Osteoblast (primary cell): ENCODE measurements around the gene SFI1. TPM values are rescaled to one million over a fixed set of nuclear protein-coding genes. Genes with fewer than 3 reads are reported as not detected.

ENCODE experiments used
- DNase-seq: peaks from one replicate; pipeline ENCODE4 v3.0.0; 2011; ENCODE audit warnings: low spot score, mixed read lengths; ENCODE audit not compliant: insufficient read length; ENCODE audit errors: missing footprints
- H2AFZ ChIP-seq: 2 replicates; pipeline ENCODE4 v1.6.0; 2011; ENCODE audit warnings: mild to moderate bottlenecking, low read length
- H3K27ac ChIP-seq: 2 replicates; pipeline ENCODE4 v1.5.1; 2011; ENCODE audit warnings: mild to moderate bottlenecking, low read depth, low read length, moderate library complexity
- H3K27me3 ChIP-seq: 2 replicates; pipeline ENCODE4 v1.6.0; 2012; ENCODE audit warnings: mild to moderate bottlenecking, control low read depth, inconsistent platforms, low read length, moderate library complexity; ENCODE audit not compliant: insufficient read depth
- H3K36me3 ChIP-seq: 2 replicates; pipeline ENCODE4 v1.5.1; 2011; ENCODE audit warnings: mild to moderate bottlenecking, low read length, control low read depth, moderate library complexity; ENCODE audit not compliant: insufficient read depth
- H3K4me1 ChIP-seq: 2 replicates; pipeline ENCODE4 v1.5.1; 2011; ENCODE audit warnings: mild to moderate bottlenecking, low read length, control low read depth, moderate library complexity; ENCODE audit not compliant: insufficient read depth
- H3K4me2 ChIP-seq: 2 replicates; pipeline ENCODE4 v1.6.0; 2011; ENCODE audit warnings: mild to moderate bottlenecking, low read length; ENCODE audit not compliant: insufficient read depth
- H3K4me3 ChIP-seq: fragments of 200-600 bp; sonication (generic); 3 replicates; pipeline ENCODE4 v1.5.1; 2012; ENCODE audit warnings: mild to moderate bottlenecking, low read length, inconsistent platforms; ENCODE audit not compliant: insufficient read depth
- H3K79me2 ChIP-seq: 2 replicates; pipeline ENCODE4 v1.6.0; 2012; ENCODE audit warnings: mild to moderate bottlenecking, low read length, control low read depth, inconsistent platforms; ENCODE audit not compliant: insufficient read depth
- H3K9me3 ChIP-seq: 2 replicates; pipeline ENCODE4 v1.5.1; 2011; ENCODE audit warnings: low read depth, low read length, control low read depth
- H4K20me1 ChIP-seq: 2 replicates; pipeline ENCODE4 v1.6.0; 2012; ENCODE audit warnings: mild to moderate bottlenecking, low read length, control low read depth; ENCODE audit not compliant: insufficient read depth
- total RNA-seq: library from RNA; depleted of rRNA; stranded (reverse); fragments of >200 nt; gene quantifications from 2 replicates; pipeline ENCODE4 v1.2.3, GENCODE V29; 2012
- TF ChIP-seq, protein P1 (sequence below): IDR thresholded peaks from 2 replicates; pipeline ENCODE4 v1.5.1; 2011; ENCODE audit warnings: mild to moderate bottlenecking, low read depth, low read length, moderate library complexity; ENCODE audit errors: extremely low read depth

SFI1 gene
- total RNA-seq, 1 donor, result 16.6 TPM

DNA sequence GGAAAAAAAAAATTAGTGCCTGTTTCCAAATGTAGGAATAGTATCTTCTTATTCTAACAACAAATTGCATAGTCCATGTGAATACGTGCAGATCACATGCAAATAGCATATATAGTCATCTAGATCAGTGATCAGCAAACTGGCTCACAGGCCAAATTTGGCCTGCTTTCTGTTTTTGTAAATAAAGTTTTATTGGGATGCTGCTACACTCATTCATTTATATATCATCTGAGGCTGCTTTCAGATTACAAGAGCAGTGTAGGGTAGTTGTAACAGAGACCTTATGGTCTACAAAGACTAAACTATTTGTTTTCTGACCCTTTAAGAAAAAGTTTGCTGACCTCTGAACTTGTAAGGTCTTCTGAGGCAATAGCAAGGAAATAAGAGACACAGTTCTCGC is 65.6 kb downstream of the SFI1 start:
- H3K4me1 ChIP-seq, result peaks cover 7% of the 10 kb centered on the region
- H4K20me1 ChIP-seq, result no peaks in the 10 kb centered on the region
- TF ChIP-seq, protein P1, sequence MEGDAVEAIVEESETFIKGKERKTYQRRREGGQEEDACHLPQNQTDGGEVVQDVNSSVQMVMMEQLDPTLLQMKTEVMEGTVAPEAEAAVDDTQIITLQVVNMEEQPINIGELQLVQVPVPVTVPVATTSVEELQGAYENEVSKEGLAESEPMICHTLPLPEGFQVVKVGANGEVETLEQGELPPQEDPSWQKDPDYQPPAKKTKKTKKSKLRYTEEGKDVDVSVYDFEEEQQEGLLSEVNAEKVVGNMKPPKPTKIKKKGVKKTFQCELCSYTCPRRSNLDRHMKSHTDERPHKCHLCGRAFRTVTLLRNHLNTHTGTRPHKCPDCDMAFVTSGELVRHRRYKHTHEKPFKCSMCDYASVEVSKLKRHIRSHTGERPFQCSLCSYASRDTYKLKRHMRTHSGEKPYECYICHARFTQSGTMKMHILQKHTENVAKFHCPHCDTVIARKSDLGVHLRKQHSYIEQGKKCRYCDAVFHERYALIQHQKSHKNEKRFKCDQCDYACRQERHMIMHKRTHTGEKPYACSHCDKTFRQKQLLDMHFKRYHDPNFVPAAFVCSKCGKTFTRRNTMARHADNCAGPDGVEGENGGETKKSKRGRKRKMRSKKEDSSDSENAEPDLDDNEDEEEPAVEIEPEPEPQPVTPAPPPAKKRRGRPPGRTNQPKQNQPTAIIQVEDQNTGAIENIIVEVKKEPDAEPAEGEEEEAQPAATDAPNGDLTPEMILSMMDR, result no peak
- H3K79me2 ChIP-seq, result no peaks in the 10 kb centered on the region
- no peak overlapping the region for H3K4me3 ChIP-seq
- H3K9me3 ChIP-seq, result no peaks in the 10 kb centered on the region
- no peaks in the 10 kb centered on the region for H3K27me3 ChIP-seq
- no peak overlapping the region for H2AFZ ChIP-seq
- no peak overlapping the region for H3K4me2 ChIP-seq
- no peak for DNase-seq
- no peak overlapping the region for H3K27ac ChIP-seq
- no peaks in the 10 kb centered on the region for H3K36me3 ChIP-seq

DNA sequence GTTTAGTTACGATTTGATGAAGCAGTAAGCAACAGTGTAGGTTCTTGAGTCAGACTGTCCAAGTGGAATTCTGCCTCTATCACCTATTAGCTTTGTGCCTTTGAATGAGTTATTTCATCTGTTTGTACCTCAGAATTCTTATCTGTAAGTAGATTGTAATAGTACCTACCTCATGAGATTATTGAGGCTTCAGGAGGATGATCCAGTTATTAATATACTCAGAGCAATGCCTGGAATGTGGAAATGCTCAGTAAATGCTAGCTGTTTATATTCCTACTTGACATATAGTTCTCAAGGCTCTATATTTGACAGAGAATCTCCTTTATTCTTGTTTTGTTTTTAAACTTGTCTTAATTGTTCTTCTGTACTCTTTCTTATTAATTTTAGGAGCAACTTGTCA is 70.1 kb downstream of the SFI1 start:
- TF ChIP-seq, protein P1, result no peak
- H3K79me2 ChIP-seq, result no peaks in the 10 kb centered on the region
- peaks cover 6% of the 10 kb centered on the region for H3K4me1 ChIP-seq
- H2AFZ ChIP-seq, result no peak overlapping the region
- H4K20me1 ChIP-seq, result no peaks in the 10 kb centered on the region
- H3K27ac ChIP-seq, result no peak overlapping the region
- DNase-seq, result no peak
- H3K9me3 ChIP-seq, result no peaks in the 10 kb centered on the region
- no peaks in the 10 kb centered on the region for H3K36me3 ChIP-seq
- no peak overlapping the region for H3K4me3 ChIP-seq
- H3K4me2 ChIP-seq, result no peak overlapping the region
- H3K27me3 ChIP-seq, result no peaks in the 10 kb centered on the region

DNA sequence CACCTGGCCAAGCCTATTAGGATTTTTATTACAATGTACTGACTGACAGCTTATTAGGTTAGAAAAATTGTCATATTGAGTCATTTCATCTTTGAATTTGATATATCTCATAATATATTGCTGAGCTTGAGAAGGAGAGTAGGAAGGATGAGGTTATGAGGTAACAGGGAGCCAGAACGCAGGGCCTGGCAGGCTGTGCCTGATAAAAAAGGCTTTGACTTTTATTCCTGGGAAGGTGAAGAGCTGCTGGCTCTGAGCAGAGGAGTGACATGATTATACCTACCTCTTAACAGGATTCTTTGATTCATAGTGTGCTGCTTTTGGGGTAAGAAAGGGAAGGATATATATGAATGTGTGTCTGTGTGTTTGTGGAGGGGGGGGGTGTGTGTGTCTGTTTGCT is 70.9 kb downstream of the SFI1 start:
- H2AFZ ChIP-seq, result no peak overlapping the region
- H3K79me2 ChIP-seq, result no peaks in the 10 kb centered on the region
- TF ChIP-seq, protein P1, result no peak
- H4K20me1 ChIP-seq, result no peaks in the 10 kb centered on the region
- H3K27ac ChIP-seq, result no peak overlapping the region
- H3K4me1 ChIP-seq, result no peaks in the 10 kb centered on the region
- H3K9me3 ChIP-seq, result no peaks in the 10 kb centered on the region
- no peaks in the 10 kb centered on the region for H3K27me3 ChIP-seq
- H3K4me3 ChIP-seq, result no peak overlapping the region
- H3K36me3 ChIP-seq, result no peaks in the 10 kb centered on the region
- no peak overlapping the region for H3K4me2 ChIP-seq
- no peak for DNase-seq

DNA sequence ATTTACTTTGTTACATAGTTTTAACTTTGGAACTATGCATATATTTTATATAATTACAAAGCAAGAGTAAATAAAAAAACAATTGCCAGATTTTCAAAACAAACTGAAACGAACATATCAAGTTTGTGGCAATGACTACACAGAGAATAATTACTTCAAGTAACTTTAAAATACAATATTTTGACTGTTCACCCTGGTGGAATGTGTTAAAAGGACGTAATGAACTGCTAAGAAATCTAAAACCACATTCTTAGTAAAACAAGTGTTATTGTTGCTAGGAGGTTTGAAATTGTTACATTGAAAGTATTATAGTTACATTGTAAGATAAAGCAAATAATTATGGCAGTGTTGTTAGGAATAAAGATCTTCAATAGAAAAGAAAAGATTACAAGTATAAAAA is 71.4 kb downstream of the SFI1 start:
- Histone ChIP-seq H3K4me2 (no peak overlapping the region), H4K20me1 (no peaks in the 10 kb centered on the region), H3K4me3 (no peak overlapping the region), H3K27me3 (no peaks in the 10 kb centered on the region), H3K9me3 (no peaks in the 10 kb centered on the region), H3K27ac (no peak overlapping the region), H2AFZ (no peak overlapping the region), H3K79me2 (no peaks in the 10 kb centered on the region), H3K4me1 (no peaks in the 10 kb centered on the region), H3K36me3 (no peaks in the 10 kb centered on the region)
- TF ChIP-seq, protein P1, result no peak
- no peak for DNase-seq
